ENCODE data around the gene RCE1.

DNA sequence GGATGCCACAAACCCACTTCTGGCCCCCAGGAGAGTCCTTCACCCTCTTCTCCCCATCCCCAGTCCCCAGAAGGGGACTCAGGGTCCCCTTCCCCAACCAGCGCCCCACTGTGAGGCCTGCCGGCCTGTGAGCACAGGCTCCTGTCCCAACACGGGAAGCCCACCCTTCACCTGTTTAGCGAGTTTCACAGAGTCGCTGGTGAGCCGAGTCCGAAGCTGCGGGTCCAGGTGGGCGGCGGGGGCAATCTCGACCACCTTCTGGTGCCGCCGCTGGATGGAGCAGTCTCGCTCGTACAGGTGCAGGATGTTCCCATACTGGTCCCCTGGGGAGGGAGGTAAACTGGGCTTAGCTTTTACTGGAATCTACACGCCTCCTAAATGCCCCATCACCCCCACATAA lies 26.9 kb downstream of the RCE1 start:
- no peak for TF ChIP-seq CTCF (IDR thresholded peaks at IDR 0.05)
- no peak for TF ChIP-seq POLR2A (IDR thresholded peaks at IDR 0.05)
